NCI-H2171 (cell line): ENCODE measurements around the gene RRAD.
A peak's percentile ranks its signal among the peaks of the same experiment; 100 is the strongest.

Experiments
- DNase-seq: peaks from one replicate; lab custom pipeline; 2025; lab: John Stamatoyannopoulos, UW

RRAD gene

DNA sequence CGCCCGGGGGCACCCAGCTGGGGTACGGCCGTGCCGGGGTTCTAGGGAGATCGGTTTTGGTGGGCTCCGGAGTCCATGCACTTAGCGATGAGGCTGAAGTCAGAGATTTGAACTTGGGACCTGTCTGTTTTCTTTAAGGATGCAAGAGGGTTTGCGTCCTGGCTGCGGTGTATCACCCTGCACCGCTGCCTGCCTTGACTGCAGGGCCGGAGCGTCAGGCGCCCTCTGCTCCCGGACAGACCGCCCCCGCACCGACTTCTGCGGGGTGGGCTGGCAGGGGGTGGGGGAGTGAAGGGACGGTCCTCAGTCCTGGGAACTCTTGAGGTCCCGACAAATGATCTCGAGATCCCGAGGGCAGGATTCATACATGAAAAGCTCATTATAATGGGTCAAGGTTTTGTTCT is 44.3 kb downstream of the RRAD start:
- no peak for DNase-seq

DNA sequence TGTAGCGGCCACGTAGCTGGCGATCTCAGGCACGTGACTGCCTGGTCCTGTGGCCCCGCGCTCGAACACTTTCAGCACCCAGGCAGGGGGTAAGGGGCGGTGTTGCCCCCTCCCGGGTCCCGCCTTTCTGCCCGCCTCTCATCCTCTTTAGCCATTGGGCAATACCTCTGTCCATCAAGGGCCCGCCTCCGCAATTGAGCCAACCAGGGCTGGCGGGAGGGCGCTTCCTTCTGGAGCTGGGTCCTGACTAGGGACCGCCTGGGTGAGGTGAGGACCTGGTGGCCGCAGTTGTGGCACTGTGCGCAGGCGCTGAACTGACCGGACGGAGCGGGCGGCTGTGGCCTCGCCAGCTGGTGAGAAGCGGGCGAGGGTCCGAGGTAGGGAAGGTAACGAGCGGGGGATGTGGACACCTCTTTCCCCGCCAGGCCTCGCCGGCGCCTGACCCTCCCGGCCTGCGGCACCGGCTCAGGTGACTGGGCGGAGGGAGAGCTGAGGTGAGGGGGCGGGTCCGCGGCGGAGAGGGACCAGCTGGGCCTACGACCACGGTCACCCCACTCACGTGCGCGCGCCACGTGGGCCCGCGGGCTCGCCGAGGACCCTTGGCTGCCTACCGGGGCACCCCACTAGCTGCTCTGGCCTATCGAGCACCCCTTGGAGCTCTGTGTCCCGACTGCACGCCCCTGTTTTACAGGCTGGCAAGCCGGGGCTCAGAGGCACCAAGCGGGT is 44.9 kb downstream of the RRAD start, which contains the start of gene PDP2:
Gene PDP2, plus strand, starts transcription at position 228 of the 726 bp plus-strand sequence. CDS start 3,770 bp downstream, outside the sequence.
- DNase-seq: peak; percentile 92

DNA sequence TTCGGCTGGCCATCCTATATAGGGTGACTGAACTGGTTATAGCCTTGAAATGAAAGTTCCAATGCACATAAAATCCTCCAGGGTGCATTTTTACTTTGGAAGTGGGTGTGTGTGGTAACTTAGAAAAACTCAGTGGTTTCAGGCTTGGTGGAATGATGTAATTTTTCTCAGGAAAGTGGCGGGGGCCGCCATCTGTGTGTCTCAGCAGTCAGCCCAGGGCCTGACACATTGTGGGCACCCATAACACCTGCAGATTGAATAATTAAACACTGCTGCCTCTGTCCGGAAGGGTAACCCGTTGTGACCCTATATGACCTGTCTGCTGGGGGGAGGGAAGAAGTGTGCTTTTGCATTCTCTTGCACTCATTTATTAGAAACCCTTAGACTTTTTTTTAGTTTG is 47.3 kb downstream of the RRAD start:
- DNase-seq: no peak

DNA sequence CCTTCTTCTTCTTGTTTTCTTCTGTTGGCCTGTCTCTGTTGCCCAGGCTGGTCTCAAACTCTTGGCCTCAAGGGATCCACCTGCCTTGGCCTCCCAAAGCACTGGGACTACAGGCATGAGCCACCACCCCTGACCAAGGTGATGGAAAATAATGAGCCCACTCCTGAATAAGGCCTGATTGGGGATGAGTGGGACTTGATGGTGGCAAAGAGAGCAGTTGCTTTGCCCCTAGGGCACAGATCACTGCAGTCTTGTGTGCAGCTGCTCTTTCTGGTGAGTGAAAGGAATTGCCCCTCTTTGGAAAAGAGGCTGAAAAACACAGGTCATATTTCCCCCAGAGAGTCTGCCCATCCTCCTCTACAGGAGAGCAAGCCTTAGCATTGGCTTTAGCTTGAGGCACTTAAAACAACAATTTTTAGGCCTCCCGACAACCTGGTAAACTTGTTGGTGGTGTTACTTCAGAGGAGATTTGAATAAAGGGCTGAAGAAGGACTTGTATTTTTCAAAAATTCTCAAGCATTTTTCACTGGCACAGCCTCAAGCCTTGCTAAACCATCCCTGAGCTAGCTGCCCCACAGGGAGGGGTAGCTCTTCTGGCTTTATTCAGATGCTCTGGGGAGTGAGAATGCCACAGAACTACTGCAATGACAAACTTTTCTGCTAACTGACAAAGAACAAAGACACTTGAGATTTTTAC is 51.1 kb downstream of the RRAD start:
- no peak for DNase-seq

DNA sequence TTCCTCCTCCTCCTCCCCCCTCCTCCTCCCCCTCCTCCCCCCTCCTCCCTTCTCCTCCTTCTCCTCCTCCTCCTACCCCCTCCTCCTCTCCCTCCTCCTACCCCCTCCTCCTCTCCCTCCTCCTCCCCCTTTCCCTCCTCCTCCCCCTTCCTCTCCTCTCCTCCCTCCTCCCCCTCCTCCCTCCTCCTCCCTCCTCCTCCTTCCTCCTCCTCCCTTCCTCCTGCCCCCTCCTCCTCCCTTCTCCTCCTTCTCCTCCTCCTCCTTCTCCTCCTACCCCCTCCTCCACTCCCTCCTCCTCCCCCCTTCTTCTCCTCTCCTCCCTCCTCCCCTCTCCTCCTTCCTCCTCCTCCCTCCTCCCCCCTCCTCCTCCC is 51.7 kb downstream of the RRAD start:
- DNase-seq: no peak

DNA sequence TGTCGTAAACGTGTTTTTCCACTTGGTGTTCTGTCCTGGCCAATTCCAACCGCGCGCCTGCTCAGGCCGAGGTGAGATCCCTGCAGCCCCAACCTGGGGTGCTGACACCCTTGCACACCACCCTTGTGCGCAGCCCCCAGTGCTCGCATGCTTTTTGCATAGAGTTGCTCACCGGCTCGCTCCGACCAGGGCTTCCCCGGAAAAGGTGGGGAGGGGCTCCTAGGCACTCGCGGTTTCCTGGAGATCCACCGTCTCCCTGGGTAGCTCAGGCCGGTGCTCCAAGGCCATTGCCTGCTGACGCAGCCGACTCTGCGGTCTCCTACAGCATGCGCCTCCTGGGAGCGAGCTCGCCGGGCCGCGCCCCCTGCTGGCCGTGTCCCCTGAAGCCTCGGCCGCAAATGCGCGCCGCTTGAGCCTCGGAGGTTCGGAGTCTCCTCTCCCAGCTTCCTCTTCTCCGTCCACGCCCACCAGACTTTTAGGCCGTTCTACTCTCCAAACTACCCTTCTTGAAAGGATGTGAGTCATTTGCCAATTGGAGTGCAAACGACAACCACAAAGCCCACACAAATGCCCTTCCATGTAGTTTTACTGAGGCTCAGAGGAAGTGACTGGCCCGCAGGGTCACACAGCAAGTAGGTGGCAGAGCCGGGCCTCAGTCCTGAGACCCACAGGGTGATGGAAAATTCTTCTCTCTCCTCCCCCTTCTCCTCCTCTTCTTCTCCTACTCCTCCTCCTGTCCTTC is 52.2 kb downstream of the RRAD start:
- peak; percentile 79 for DNase-seq

DNA sequence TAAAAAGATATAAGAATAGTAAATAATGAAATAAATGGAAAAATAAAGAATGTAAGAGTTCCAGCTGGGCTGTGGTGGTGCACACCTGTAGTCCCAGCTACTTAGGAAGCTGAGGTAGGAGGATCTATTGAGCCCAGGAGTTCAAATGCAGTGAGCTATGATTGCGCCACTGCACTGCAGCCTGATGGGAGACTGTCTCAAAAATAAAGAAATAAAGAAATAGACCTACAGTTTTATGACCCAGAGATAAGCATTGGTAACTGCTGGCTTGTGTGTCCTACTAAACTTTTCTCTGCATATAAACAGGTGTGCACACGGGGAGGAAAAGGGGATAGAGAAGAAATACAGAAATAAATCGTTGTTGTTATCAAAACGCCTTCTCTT is 52.8 kb downstream of the RRAD start:
- DNase-seq: no peak

DNA sequence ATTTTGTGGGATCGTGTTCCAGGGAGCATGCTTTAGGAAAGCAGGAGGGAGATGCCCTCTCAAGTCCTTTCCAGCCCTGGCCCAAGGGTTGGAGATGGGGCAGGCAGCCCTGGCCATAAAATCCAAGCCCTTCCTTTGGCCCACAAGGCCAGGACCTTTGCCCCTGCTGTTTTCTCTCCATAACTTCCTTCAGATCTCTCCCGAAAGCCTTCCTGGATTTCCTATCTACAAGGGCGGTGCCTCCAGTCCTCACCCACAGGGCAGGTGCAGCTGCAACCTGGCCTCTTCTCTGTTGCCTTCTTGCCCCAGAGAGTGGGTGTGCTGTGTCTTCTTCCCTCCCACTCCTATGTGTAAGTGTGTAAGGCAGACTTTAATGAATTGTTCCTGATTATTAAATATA is 53.5 kb downstream of the RRAD start:
- DNase-seq: no peak
